Measurements from ENCODE around the gene CEP290.
A peak's percentile ranks its signal among the peaks of the same experiment; 100 is the strongest.

DNA sequence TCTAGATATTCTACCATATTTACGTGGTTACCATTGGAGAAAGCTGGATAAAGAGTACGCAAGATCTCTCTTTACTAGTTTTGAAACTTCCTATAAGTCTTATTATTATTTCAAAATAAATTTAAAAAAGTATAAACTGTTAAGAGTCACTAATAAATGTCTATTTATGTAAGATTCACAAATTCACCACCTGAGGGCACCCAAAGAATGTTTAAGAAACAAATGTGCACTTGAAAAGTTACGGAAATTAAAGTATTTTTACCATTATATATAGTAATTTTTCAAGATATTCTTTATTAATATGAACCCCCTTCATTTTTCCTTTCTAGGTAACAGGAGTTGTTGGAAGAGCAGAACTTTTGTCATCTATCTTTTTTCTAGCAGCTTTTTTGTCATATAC lies 12.1 kb upstream of the CEP290 start:
- TF ChIP-seq, protein P1, sequence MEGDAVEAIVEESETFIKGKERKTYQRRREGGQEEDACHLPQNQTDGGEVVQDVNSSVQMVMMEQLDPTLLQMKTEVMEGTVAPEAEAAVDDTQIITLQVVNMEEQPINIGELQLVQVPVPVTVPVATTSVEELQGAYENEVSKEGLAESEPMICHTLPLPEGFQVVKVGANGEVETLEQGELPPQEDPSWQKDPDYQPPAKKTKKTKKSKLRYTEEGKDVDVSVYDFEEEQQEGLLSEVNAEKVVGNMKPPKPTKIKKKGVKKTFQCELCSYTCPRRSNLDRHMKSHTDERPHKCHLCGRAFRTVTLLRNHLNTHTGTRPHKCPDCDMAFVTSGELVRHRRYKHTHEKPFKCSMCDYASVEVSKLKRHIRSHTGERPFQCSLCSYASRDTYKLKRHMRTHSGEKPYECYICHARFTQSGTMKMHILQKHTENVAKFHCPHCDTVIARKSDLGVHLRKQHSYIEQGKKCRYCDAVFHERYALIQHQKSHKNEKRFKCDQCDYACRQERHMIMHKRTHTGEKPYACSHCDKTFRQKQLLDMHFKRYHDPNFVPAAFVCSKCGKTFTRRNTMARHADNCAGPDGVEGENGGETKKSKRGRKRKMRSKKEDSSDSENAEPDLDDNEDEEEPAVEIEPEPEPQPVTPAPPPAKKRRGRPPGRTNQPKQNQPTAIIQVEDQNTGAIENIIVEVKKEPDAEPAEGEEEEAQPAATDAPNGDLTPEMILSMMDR (IDR thresholded peaks at IDR 0.05), result peak; percentile 24 to 44 (median 43)
- TF ChIP-seq POLR2AphosphoS5 (IDR thresholded peaks at IDR 0.05), result no peak
- no peak for TF ChIP-seq POLR2A (IDR thresholded peaks at IDR 0.05)
- TF ChIP-seq EP300 (IDR thresholded peaks at IDR 0.05), result no peak

All from gastroesophageal sphincter (tissue), 3 donors.